Measurements from ENCODE around the gene KASH5.
A peak's percentile ranks its signal among the peaks of the same experiment; 100 is the strongest.

The KASH5 gene

DNA sequence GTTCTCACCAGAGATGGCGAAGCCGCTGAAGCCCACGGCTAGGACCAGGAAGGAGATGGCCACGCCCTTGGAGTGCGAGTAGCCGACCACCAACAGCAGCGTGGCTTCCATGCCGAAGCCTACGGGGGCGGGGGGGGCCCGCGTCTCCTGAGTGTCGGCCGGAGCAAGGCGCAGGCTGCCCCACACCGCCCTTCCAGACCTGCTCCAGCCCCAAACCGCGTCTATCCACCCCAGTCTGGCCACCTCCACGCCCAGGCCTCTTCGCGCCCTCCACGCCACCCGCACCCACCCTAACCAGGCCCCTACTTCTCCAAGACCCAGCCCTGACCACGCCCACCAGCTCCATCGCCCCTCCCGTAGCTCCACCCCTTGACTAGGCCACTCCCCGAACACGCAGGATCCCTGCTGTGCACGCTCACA is 43.3 kb downstream of the KASH5 start (continued):
- TF ChIP-seq, protein P1, sequence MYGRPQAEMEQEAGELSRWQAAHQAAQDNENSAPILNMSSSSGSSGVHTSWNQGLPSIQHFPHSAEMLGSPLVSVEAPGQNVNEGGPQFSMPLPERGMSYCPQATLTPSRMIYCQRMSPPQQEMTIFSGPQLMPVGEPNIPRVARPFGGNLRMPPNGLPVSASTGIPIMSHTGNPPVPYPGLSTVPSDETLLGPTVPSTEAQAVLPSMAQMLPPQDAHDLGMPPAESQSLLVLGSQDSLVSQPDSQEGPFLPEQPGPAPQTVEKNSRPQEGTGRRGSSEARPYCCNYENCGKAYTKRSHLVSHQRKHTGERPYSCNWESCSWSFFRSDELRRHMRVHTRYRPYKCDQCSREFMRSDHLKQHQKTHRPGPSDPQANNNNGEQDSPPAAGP (tag by site-specific recombination; IDR thresholded peaks at IDR 0.05), result no peak
- TF ChIP-seq ZBTB48 (tag by site-specific recombination; IDR thresholded peaks at IDR 0.05) (no peak), YY2 (tag by site-specific recombination; IDR thresholded peaks at IDR 0.05) (no peak), ZNF843 (tag by site-specific recombination; IDR thresholded peaks at IDR 0.05) (no peak), KLF8 (tag by site-specific recombination; IDR thresholded peaks at IDR 0.05) (peak; percentile 92), ZNF202 (tag by site-specific recombination; IDR thresholded peaks at IDR 0.05; ENCODE audit: borderline replicate concordance) (no peak), KLF1 (tag by site-specific recombination; IDR thresholded peaks at IDR 0.05) (peak; percentile 100)
- TF ChIP-seq, protein P2, sequence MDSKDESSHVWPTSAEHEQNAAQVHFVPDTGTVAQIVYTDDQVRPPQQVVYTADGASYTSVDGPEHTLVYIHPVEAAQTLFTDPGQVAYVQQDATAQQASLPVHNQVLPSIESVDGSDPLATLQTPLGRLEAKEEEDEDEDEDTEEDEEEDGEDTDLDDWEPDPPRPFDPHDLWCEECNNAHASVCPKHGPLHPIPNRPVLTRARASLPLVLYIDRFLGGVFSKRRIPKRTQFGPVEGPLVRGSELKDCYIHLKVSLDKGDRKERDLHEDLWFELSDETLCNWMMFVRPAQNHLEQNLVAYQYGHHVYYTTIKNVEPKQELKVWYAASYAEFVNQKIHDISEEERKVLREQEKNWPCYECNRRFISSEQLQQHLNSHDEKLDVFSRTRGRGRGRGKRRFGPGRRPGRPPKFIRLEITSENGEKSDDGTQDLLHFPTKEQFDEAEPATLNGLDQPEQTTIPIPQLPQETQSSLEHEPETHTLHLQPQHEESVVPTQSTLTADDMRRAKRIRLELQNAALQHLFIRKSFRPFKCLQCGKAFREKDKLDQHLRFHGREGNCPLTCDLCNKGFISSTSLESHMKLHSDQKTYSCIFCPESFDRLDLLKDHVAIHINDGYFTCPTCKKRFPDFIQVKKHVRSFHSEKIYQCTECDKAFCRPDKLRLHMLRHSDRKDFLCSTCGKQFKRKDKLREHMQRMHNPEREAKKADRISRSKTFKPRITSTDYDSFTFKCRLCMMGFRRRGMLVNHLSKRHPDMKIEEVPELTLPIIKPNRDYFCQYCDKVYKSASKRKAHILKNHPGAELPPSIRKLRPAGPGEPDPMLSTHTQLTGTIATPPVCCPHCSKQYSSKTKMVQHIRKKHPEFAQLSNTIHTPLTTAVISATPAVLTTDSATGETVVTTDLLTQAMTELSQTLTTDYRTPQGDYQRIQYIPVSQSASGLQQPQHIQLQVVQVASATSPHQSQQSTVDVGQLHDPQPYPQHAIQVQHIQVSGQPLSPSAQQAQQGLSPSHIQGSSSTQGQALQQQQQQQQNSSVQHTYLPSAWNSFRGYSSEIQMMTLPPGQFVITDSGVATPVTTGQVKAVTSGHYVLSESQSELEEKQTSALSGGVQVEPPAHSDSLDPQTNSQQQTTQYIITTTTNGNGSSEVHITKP (tag by site-specific recombination; IDR thresholded peaks at IDR 0.05), result no peak
- TF ChIP-seq, protein P3, sequence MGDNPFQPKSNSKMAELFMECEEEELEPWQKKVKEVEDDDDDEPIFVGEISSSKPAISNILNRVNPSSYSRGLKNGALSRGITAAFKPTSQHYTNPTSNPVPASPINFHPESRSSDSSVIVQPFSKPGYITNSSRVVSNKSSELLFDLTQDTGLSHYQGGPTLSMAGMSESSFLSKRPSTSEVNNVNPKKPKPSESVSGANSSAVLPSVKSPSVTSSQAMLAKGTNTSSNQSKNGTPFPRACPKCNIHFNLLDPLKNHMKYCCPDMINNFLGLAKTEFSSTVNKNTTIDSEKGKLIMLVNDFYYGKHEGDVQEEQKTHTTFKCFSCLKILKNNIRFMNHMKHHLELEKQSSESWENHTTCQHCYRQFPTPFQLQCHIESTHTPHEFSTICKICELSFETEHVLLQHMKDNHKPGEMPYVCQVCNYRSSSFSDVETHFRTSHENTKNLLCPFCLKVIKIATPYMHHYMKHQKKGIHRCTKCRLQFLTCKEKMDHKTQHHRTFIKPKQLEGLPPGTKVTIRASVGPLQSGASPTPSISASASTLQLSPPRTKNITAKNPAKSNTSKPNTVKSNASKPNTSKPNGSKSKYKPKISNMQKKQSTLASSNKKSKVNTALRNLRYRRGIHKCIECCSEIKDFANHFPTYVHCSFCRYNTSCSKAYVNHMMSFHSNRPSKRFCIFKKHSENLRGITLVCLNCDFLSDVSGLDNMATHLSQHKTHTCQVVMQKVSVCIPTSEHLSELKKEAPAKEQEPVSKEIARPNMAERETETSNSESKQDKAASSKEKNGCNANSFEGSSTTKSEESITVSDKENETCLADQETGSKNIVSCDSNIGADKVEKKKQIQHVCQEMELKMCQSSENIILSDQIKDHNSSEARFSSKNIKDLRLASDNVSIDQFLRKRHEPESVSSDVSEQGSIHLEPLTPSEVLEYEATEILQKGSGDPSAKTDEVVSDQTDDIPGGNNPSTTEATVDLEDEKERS (tag by site-specific recombination; IDR thresholded peaks at IDR 0.05), result no peak

DNA sequence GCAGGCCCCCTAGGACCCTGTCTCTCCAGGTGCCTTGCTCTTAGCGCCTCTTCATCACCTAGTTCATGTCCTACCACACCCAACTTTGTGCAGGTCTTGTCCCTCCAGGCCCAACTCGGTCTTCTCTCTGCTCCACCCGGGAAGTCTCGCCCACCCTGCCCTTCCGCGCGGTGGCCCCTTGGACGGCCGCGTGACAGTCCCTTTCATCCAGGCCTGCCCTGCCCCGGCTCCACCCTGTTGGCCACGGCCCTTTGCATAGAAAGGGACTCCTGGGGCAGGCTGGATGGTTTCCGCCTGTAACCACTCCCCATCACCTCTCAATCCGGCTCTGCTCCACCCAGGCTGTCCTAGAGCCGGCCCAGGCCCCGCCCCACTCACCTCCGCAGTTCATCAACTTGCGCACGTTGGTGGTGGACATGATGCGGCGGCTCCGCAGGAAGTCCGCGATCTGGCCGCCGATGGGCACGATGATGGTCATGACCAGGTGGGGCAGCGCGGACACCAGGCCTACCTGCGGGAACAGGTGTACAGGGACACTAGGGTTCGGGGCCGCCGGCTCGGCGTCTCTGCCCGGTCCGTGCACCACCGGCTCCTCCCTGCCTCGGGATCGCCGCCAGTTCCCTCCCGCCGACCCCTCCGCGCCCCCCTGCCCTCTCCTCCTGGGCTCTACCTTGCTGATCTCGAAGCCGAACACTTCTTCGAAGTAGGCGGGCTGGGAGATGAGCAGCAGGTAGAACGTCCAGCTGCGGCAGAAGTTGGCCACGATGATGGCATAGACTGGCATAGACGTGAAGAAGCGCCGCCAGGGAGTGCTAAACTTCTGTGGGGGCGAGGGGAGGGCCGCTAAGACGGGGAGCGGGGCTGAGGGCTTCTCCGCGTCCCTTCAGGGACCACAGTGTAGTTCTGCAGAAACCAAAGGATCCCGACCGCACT is 44.4 kb downstream of the KASH5 start:
- Histone ChIP-seq H3K9me3 (ENCODE audit: control insufficient read depth, insufficient read depth, low read depth, low read length) (no peaks in the 10 kb centered on the region), H3K4me3 (ENCODE audit: low read depth, low read length) (no peak overlapping the region), H3K36me3 (ENCODE audit: control insufficient read depth in 2 of 2, insufficient read depth in 1 of 2, low read length in 2 of 2) (no peaks in the 10 kb centered on the region), H3K27ac (ENCODE audit: extremely low read depth, low read depth, low read length) (no peak overlapping the region), H3K4me1 (ENCODE audit: control insufficient read depth, insufficient read depth, low read length) (no peaks in the 10 kb centered on the region)
- TF ChIP-seq, protein P4, sequence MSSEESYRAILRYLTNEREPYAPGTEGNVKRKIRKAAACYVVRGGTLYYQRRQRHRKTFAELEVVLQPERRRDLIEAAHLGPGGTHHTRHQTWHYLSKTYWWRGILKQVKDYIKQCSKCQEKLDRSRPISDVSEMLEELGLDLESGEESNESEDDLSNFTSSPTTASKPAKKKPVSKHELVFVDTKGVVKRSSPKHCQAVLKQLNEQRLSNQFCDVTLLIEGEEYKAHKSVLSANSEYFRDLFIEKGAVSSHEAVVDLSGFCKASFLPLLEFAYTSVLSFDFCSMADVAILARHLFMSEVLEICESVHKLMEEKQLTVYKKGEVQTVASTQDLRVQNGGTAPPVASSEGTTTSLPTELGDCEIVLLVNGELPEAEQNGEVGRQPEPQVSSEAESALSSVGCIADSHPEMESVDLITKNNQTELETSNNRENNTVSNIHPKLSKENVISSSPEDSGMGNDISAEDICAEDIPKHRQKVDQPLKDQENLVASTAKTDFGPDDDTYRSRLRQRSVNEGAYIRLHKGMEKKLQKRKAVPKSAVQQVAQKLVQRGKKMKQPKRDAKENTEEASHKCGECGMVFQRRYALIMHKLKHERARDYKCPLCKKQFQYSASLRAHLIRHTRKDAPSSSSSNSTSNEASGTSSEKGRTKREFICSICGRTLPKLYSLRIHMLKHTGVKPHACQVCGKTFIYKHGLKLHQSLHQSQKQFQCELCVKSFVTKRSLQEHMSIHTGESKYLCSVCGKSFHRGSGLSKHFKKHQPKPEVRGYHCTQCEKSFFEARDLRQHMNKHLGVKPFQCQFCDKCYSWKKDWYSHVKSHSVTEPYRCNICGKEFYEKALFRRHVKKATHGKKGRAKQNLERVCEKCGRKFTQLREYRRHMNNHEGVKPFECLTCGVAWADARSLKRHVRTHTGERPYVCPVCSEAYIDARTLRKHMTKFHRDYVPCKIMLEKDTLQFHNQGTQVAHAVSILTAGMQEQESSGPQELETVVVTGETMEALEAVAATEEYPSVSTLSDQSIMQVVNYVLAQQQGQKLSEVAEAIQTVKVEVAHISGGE (tag by site-specific recombination; conservative IDR thresholded peaks at IDR 0.05; ENCODE audit: low read depth), result no peak
- TF ChIP-seq ZNF394 (tag by site-specific recombination; IDR thresholded peaks at IDR 0.05; ENCODE audit: borderline replicate concordance) (no peak), ZNF248 (tag by site-specific recombination; IDR thresholded peaks at IDR 0.05) (no peak), SCRT1 (tag by site-specific recombination; IDR thresholded peaks at IDR 0.05; ENCODE audit: borderline replicate concordance) (no peak), ZNF701 (tag by site-specific recombination; IDR thresholded peaks at IDR 0.05) (no peak), KLF1 (tag by site-specific recombination; IDR thresholded peaks at IDR 0.05) (peak; percentile 93)
- POLR2A ChIA-PET, result no interaction called here
- CTCF ChIA-PET, result interaction anchor here (0.7 to 1.5 kb wide), 2 partner anchors 38 to 590 kb away, joined by 3 to 4 read pairs; no protein-coding TSS in a partner anchor

Measured in HEK293 (cell line).